Ectodermal cell (in vitro differentiated cells): Measurements from ENCODE around the gene GTPBP2.

Experiments
- H3K27ac ChIP-seq: 2 replicates; pipeline ENCODE4 v1.7.0; 2013; ENCODE audit warnings: mild to moderate bottlenecking, low read depth, low read length; ENCODE audit not compliant: insufficient read depth, poor library complexity, severe bottlenecking
- H3K27me3 ChIP-seq: 2 replicates; pipeline ENCODE4 v1.7.0; 2013; ENCODE audit warnings: mild to moderate bottlenecking, low read length; ENCODE audit not compliant: insufficient read depth, control insufficient read depth, poor library complexity, severe bottlenecking
- H3K36me3 ChIP-seq: one replicate; pipeline ENCODE4 v1.7.0; 2013; ENCODE audit warnings: low read length; ENCODE audit not compliant: control insufficient read depth, insufficient read depth
- H3K4me1 ChIP-seq: one replicate; pipeline ENCODE4 v1.7.0; 2013; ENCODE audit warnings: low read length; ENCODE audit not compliant: control insufficient read depth, insufficient read depth
- H3K4me3 ChIP-seq: 2 replicates; pipeline ENCODE4 v1.7.0; 2013; ENCODE audit warnings: low read depth, low read length, control low read depth; ENCODE audit not compliant: insufficient read depth
- H3K9me3 ChIP-seq: 2 replicates; pipeline ENCODE4 v1.7.0; 2013; ENCODE audit warnings: mild to moderate bottlenecking, low read length, moderate library complexity; ENCODE audit not compliant: control insufficient read depth
- WGBS, 2 experiments: methylation state at CpG; one replicate each; pipeline ENCODE4 v1.1.7; 2013; ENCODE audit warnings: missing lambda C conversion rate in 2 of 2; 5-methylcytosine and 5-hydroxymethylcytosine counted together

GTPBP2 gene

DNA sequence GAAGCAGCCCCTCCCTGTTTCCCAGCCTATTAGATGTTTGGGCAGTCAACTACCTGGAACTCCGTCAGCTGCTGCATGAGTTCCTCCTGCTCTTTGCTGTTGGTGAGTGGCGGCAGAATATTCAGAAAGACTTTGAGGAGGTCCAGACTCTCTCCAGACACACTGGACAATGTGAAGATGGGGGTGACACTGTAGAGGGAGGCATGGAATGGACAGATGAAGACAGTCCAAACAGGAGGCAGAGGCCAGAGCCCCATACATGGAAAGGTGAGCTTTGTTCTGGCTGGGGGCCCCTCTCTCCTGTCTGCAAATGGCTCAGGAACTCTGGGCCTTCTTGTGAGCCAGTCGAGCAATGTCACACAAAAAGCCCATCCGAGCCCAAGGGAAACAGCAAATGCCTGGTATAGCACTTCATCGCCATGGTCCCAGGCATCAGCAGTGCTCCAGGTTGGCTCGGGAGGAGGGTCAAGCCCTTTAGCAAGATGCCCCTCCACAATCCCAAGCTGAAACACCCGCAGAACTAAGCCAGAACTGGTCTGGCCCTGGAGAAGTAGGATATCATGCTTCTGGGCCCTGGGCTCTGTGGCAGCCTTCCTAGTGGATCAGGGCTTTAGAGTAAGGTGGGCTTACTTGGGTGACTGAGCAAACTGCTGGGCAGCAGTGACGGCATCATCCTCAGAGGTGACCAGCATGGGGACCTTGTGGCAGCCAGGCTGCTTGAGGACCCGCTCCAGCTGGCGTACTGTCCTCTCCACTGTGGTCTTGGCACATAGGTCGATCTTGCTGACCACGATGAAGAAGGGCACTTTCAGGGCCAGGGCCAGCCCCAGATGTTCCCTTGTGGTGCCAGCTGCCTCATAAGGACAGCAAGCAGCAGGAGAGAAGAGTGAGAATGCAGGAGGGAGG, 4.9 kb downstream of the GTPBP2 start:
- Histone ChIP-seq H3K27ac (no peak overlapping the region), H3K9me3 (no peaks in the 10 kb centered on the region), H3K27me3 (no peaks in the 10 kb centered on the region), H3K36me3 (peaks cover 56% of the 10 kb centered on the region), H3K4me3 (no peak overlapping the region), H3K4me1 (peaks cover 6% of the 10 kb centered on the region)
- WGBS, 2 experiments: 95% methylated on average over 12 of the region's 12 CpGs

DNA sequence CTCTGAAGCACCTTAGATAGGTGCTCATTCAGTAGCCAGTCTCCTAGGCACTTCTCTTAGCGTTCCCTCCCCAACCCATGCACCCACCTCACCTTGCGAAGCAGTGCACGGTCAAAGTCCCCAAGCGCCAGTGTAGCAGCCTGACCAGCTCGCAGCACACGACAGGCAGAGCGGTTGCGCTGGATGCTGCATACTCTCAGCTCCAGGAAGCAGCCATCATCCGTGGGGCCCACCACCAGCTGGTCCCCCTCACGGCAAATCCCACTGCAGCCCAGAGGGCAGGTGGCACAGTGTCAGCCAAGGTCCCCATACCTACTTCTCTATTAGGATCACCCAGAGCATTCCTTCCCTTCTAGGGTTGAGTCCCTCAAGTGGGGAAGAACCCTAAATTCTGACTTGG, 6.5 kb downstream of the GTPBP2 start:
- no peaks in the 10 kb centered on the region for H3K27me3 ChIP-seq
- no peak overlapping the region for H3K27ac ChIP-seq
- WGBS, 2 experiments: 95 to 96% methylated on average over 10 of the region's 10 CpGs
- H3K36me3 ChIP-seq: peaks cover 56% of the 10 kb centered on the region
- no peaks in the 10 kb centered on the region for H3K9me3 ChIP-seq
- no peak overlapping the region for H3K4me3 ChIP-seq
- peaks cover 3% of the 10 kb centered on the region for H3K4me1 ChIP-seq

GRCh38 chr6:43621836-43622180, 7.3 kb downstream of the GTPBP2 start:
- Histone ChIP-seq H3K9me3 (no peaks in the 10 kb centered on the region), H3K4me1 (no peaks in the 10 kb centered on the region), H3K36me3 (peaks cover 56% of the 10 kb centered on the region), H3K4me3 (no peak overlapping the region), H3K27me3 (no peaks in the 10 kb centered on the region), H3K27ac (no peak overlapping the region)
- WGBS, 2 experiments: 95% methylated on average over 10 of the region's 10 CpGs

- 95 to 97% methylated on average over 12 of the region's 12 CpGs for WGBS, 2 experiments
- H3K27me3 ChIP-seq: no peaks in the 10 kb centered on the region
- no peak overlapping the region for H3K27ac ChIP-seq
- peaks cover 55% of the 10 kb centered on the region for H3K36me3 ChIP-seq
- no peak overlapping the region for H3K4me3 ChIP-seq
- H3K4me1 ChIP-seq: no peaks in the 10 kb centered on the region
- no peaks in the 10 kb centered on the region for H3K9me3 ChIP-seq
Measured at GRCh38 chr6:43621078-43621835, 7.8 kb downstream of the GTPBP2 start.

- Histone ChIP-seq H3K9me3 (no peaks in the 10 kb centered on the region), H3K4me1 (no peaks in the 10 kb centered on the region), H3K27me3 (no peaks in the 10 kb centered on the region), H3K36me3 (peaks cover 21% of the 10 kb centered on the region), H3K27ac (no peak overlapping the region), H3K4me3 (no peak overlapping the region)
- WGBS, 2 experiments: 93 to 94% methylated on average over 9 of the region's 9 CpGs
Measured at GRCh38 chr6:43616725-43617472, 12.2 kb downstream of the GTPBP2 start.

GRCh38 chr6:43614396-43614730, 14.7 kb downstream of the GTPBP2 start:
- H3K27me3 ChIP-seq: no peaks in the 10 kb centered on the region
- 94 to 95% methylated on average over 2 to 3 of the region's 3 CpGs for WGBS, 2 experiments
- H3K36me3 ChIP-seq: peaks cover 7% of the 10 kb centered on the region
- H3K4me3 ChIP-seq: no peak overlapping the region
- no peaks in the 10 kb centered on the region for H3K9me3 ChIP-seq
- no peaks in the 10 kb centered on the region for H3K4me1 ChIP-seq
- no peak overlapping the region for H3K27ac ChIP-seq

GRCh38 chr6:43613721-43614395, 15.2 kb downstream of the GTPBP2 start:
- no peak overlapping the region for H3K4me3 ChIP-seq
- H3K27me3 ChIP-seq: no peaks in the 10 kb centered on the region
- H3K27ac ChIP-seq: no peak overlapping the region
- no peaks in the 10 kb centered on the region for H3K9me3 ChIP-seq
- peaks cover 7% of the 10 kb centered on the region for H3K36me3 ChIP-seq
- no peaks in the 10 kb centered on the region for H3K4me1 ChIP-seq
- WGBS, 2 experiments: 95 to 96% methylated on average over 6 of the region's 6 CpGs

DNA sequence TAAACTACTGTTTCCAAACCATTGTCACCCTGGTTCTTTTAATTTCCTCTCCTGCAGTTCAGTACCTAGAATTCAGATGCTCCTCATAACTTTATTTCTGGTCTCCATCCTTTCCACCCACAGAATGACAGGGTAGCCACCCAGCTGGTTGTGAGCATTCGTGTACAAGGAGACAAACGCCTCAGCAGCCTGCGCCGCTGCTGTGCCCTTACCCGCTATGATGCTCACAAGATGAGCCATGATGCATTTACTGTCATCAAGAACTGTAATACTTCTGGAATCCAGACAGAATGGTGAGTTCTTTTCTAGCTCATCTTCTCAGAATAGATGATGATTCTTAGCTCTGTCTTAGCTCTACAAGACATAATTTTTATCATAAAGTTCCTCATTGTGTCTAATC, 18.6 kb downstream of the GTPBP2 start:
- H3K27me3 ChIP-seq: no peaks in the 10 kb centered on the region
- no peak overlapping the region for H3K27ac ChIP-seq
- H3K4me1 ChIP-seq: no peaks in the 10 kb centered on the region
- H3K9me3 ChIP-seq: no peaks in the 10 kb centered on the region
- no peak overlapping the region for H3K4me3 ChIP-seq
- H3K36me3 ChIP-seq: peaks cover 7% of the 10 kb centered on the region
- WGBS, 2 experiments: 93 to 98% methylated on average over 5 of the region's 5 CpGs

- Histone ChIP-seq H3K4me1 (no peaks in the 10 kb centered on the region), H3K27ac (no peak overlapping the region), H3K4me3 (no peak overlapping the region), H3K9me3 (no peaks in the 10 kb centered on the region), H3K27me3 (no peaks in the 10 kb centered on the region), H3K36me3 (peaks cover 6% of the 10 kb centered on the region)
- WGBS, 2 experiments: 100% methylated on average over 1 of the region's 1 CpG
Measured at GRCh38 chr6:43609402-43609801, 19.7 kb downstream of the GTPBP2 start.
